GM19438 (cell line): Measurements from ENCODE around the gene OR2G2.

Experiments used
- ATAC-seq: cut with Tn5 transposase; IDR thresholded peaks from one replicate; pipeline ENCODE4 v1.9.1; 2021; ENCODE audit warnings: low read depth; ENCODE audit not compliant: unreplicated experiment

Gene OR2G2, protein sequence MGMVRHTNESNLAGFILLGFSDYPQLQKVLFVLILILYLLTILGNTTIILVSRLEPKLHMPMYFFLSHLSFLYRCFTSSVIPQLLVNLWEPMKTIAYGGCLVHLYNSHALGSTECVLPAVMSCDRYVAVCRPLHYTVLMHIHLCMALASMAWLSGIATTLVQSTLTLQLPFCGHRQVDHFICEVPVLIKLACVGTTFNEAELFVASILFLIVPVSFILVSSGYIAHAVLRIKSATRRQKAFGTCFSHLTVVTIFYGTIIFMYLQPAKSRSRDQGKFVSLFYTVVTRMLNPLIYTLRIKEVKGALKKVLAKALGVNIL

DNA sequence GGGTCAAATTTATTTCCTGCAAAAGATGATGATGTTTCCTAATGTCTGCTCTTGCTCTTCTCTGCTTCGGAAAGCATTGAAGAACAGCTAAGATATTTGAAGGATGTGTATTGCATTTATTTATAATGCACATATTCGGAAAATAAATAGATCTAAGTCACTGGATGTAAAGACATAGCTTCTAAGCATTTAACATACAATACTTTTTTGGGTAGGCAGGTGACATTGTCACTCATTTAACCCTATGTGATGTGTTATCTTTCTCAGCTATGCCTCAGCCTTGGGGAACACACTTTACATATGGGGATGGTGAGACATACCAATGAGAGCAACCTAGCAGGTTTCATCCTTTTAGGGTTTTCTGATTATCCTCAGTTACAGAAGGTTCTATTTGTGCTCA lies at the start of gene OR2G2:
TSS of gene OR2G2 (plus strand) at position 301 of the 400 bp plus-strand sequence. CDS start at position 301, 0 bp downstream.
- no peak for ATAC-seq

DNA sequence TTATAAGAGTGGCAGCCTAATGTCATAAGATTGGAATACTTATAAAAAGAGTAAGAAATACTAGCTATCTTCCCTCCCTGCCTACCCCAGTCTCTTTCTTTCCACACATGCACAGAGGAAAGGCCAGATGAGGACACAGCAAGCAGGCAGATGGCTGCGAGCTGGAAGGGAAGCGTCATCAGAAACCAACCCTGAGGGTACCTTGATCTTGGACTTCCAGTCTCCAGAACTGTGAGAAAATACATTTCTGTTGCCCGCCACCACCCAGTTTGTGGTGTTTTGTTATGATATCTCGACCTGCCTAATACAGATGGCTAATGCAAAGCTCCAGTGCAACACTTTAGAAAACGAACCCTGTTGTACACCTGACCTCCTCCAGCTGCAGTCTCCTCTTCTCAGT lies 49.6 kb upstream of the OR2G2 start:
- ATAC-seq, result no peak

- no peak for ATAC-seq
Measured at GRCh38 chr1:247539215-247539614, 48.9 kb upstream of the OR2G2 start.

DNA sequence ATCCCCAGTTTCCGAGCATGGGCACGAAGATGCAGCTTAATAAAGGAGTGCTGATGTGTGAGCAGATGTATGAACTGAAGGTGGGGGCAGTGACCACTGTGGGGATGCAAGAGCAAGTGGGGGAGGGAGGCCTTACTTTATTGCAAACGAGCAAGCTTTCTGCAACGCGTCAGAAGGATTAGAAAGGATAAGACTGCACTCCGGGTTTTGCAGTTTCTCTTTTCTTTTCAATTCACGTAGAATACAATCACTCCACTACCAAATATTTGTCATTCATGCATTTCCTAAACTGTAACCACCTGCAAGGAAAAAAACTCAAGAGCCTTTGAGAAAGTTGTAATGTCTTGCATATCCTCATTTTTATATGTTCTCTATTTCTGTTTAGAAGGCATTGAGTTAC lies 47.6 kb upstream of the OR2G2 start:
- ATAC-seq, result no peak

- ATAC-seq, result no peak
Measured at GRCh38 chr1:247542811-247543210, 45.3 kb upstream of the OR2G2 start.

- ATAC-seq, result no peak
Measured at GRCh38 chr1:247548092-247548491, 40.1 kb upstream of the OR2G2 start.

DNA sequence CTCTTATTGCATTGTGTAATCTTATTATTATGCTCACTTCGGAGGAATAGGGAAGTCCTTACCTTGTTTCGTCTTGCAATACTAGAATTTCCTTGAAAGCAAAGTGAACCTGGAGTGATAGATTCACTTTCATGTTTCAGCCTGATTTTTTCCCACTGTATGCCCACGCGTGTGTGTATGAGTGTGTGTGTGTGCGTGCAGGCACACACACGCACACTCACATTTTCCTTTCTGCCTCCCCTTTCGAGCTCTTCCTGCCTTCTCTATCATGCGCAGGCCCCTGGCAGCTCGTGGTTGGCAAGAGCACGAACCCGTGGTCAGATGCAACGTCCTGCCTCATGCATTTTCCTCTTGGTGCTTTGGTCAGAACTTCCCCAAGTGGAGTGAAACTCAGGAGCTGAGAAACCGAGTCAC lies 39.4 kb upstream of the OR2G2 start, which contains the start of gene GCSAML:
TSS of gene GCSAML (plus strand) at position 366 of the 414 bp plus-strand sequence. CDS start 58 bp downstream, outside the sequence.
- no peak for ATAC-seq

DNA sequence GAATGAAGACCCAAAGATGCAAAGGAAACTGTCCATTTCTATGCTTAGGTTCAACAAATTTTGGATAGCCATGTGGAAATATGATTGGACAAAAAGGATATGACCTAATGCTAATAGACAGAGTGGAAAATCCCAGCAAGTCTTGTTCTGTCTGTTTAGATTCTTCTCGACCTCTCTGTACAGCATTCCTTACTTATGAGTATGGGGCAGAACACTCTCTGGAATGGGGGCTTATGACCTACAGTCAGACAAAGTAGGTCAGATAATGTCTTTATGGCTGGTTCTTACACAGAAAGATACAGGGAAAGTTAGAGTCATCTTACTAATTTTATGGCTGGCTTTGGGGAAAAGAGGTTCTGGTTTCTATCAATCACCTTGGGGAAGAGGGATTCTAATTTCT lies 36.4 kb upstream of the OR2G2 start:
- no peak for ATAC-seq

DNA sequence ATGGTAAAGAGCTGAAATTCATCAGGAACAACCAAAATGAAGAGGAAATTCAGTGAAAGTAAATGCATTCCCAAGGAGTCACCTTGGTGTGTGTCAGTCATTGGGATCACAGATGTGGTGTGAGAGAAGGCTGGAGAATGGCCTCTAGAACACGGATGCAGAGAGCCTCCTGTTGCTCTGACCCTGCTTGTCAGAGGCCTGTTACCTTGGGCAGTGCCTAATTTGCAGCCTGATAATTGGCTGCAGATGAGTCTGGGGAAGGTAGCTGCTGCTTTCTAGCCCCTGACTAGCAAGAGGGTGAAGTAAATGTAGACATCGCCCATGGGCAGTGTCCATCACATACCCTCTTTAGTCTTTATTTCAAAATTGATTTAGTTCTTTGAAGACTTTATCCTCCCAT lies 35.9 kb upstream of the OR2G2 start:
- no peak for ATAC-seq

GRCh38 chr1:247557926-247558674 lies 30.1 kb upstream of the OR2G2 start:
- no peak for ATAC-seq

DNA sequence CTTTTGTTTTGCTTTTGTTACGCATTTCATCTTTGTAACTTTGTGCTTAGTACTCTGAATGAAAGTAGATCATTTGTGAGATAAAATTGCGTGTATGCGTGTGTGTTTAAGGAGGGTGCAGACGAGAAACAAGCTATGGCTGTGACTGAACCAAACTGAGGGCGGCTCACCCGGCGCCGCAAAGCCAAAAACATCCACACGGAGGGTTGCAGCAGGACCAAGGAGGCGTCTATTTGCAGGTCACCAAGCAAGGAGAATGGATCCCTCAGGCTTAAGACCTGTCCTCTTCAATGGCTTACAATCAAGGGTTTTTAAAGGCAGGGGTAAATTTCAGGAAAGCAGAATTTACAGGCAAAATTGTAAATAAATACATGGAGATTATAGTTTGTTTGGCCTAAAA lies 26.4 kb upstream of the OR2G2 start:
- no peak for ATAC-seq

DNA sequence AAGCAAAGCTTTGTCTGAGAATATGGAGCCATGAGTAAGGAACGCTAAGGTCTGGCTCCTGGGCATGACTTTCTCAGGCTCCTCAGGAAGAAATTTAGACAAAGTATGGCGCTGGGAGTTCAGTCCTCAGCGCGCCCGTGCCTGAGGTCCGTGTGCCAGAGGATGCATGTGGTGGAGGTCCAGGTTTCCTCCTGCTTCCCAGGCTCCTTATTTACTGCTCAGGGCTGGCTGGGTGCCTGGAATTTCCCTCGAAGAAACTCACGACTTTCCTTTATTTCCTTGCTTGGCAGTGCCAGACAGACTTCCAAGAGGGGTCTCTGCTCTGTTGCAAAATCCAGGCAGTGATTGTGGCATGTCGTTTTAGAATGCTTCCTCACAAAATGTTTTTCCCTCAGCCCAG lies 26.0 kb upstream of the OR2G2 start:
- no peak for ATAC-seq

GRCh38 chr1:247574236-247574635 lies 13.9 kb upstream of the OR2G2 start:
- no peak for ATAC-seq

- ATAC-seq, result no peak
Measured at GRCh38 chr1:247574664-247575063, 13.5 kb upstream of the OR2G2 start.

DNA sequence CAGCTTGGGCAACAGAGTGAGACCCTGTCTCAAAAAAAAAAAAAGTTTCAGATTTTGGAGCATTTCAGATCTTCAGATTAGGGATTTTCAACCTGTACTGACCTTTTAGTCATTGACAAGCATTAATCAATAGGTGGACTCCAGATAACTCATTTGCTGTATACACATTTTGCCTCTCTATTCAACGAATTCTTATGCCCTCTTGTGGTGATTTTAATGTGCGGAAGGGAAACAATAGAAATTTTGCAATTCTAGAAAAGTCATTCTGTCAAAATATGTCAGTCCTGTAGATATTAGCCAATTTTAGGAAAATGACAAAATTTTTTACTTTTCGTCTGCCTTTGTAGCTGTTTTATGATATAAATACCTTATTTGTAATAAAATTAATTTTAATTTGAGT lies 11.6 kb upstream of the OR2G2 start:
- ATAC-seq, result no peak

- no peak for ATAC-seq
Measured at GRCh38 chr1:247578946-247579460, 9.2 kb upstream of the OR2G2 start.

DNA sequence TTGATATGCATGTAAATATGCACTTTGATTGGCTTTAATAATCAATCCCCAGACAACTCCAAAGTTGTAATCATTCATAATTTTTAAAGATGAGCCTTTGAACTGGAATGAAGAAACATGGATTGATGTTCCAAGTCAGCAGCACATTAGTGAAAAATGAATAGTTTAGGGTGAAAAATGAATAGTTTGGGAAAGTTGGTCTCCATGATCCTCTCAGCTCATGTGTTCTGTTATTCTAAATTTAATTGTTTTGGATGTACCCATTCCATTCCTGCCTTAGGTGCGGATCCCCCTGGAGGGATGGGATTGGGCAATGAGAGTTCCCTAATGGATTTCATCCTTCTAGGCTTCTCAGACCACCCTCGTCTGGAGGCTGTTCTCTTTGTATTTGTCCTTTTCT lies 17.1 kb downstream of the OR2G2 start, which contains the start of gene OR2G3:
TSS of gene OR2G3 (plus strand) at position 301 of the 400 bp plus-strand sequence. CDS start at position 301, 0 bp downstream.
- ATAC-seq, result no peak

DNA sequence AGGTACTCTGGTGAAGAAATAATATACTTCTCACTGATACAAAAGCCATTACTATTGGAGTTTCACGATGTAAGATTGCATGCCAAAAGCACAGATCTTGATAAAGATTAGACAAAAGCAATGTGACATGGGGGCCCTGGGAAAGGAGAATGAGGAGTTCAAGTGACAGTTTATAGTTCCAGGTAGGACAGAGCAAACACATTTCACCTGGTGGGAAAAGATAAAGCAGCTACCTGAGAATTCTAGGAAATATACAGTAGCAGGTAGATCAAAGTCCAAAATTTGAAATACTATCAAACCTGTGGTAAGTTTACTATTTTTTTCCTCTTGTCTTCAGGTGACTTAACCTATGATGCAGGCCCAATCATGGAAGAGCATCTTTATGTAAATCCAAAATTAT lies 25.2 kb downstream of the OR2G2 start:
- ATAC-seq, result no peak

- ATAC-seq, result no peak
Measured at GRCh38 chr1:247614625-247615024, 26.5 kb downstream of the OR2G2 start.

DNA sequence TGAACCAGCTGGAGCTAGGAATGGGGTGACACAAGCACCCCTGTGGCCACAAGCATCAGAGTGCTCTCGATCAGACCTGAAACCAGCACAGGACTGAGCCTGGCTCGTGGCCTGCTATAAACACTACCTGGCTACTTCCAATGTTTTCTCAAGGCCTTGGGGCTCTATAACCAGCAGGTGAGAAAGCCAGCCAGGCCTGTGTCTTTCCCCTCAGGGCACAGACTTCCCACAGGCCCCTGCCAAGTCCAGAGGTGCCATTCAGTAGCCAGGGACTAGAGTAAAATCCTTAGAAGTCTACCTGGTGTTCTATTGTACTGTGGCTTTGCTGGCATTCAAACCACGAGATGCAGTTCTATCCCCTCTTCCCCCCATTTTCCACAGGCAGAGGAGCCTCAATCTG lies 39.8 kb downstream of the OR2G2 start:
- ATAC-seq, result no peak

DNA sequence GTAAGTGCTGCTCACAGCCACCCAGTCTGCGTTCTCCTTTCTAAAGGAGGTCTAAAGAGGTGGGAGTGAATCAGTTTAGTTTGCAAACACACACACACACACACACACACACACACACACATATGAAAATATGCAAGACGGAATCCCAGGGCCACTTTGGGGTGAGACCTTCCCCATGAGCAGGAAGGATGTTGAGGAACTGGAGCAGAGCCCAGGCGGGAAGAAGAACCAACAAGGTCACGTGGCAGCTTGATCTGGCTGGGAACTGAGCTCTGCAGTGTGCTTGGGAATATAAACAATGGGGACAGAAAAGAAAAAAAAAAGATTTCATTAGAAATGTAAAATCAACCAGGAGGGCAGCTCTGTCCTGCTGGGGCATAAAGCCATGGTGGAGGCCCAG lies 49.9 kb downstream of the OR2G2 start:
- ATAC-seq, result no peak

DNA sequence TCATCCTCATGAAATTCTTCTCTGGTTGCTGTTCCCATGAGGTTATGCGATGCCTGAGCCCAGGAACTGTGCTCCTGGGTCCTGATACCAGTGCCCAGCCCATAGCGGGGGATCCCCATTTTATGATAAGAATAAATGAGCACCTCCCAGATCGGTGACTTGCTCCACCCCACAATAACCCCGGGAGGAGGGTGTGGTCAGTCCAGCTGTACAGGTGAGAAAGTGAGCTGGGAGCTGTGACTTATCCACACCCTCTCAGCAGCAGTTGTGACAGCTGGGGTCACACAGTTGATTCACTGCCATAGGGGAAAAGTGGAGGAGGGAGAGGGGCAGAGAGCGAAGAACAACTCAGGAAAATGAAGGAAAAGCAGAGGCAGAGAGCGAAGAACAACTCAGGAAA lies 50.6 kb downstream of the OR2G2 start:
- ATAC-seq, result no peak
